ENCODE data around the gene CDA. TPM values are rescaled to one million over a fixed set of nuclear protein-coding genes. Genes with fewer than 3 reads are reported as not detected.

The CDA gene
- total RNA-seq, 1 donor from 2014 or later, result not detected

DNA sequence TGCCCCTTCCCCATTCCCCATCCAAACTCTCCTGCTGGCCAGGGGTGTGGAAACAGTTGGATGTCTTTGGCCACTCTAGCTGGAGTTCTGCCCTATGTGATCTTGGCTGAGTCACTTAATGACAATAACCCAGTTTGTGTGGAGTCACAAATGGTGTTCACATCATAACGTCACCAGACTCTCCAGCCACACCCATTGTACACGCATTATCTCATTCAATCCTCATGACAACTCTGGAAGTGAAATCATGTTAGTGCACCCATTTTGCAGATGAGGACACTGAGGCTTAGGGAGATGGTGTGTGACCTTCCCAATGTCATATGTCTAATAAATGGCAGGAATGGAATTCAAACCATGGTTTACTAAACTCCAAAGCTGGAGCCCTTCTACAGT, 1.2 kb upstream of the CDA start:
- Mint-ChIP-seq H3K9me3 (ENCODE audit: low read depth) (no peaks in the 10 kb centered on the region), H3K27ac (no peak overlapping the region), H3K36me3 (ENCODE audit: insufficient read depth) (no peaks in the 10 kb centered on the region), H3K27me3 (peaks cover 43% of the 10 kb centered on the region), H3K4me3 (ENCODE audit: low read depth) (no peak overlapping the region), H3K4me1 (ENCODE audit: low read depth) (peaks cover 12% of the 10 kb centered on the region)
- no peak for DNase-seq (ENCODE audit: low spot score, unreplicated experiment)
- TF ChIP-seq, protein P1, sequence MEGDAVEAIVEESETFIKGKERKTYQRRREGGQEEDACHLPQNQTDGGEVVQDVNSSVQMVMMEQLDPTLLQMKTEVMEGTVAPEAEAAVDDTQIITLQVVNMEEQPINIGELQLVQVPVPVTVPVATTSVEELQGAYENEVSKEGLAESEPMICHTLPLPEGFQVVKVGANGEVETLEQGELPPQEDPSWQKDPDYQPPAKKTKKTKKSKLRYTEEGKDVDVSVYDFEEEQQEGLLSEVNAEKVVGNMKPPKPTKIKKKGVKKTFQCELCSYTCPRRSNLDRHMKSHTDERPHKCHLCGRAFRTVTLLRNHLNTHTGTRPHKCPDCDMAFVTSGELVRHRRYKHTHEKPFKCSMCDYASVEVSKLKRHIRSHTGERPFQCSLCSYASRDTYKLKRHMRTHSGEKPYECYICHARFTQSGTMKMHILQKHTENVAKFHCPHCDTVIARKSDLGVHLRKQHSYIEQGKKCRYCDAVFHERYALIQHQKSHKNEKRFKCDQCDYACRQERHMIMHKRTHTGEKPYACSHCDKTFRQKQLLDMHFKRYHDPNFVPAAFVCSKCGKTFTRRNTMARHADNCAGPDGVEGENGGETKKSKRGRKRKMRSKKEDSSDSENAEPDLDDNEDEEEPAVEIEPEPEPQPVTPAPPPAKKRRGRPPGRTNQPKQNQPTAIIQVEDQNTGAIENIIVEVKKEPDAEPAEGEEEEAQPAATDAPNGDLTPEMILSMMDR (IDR thresholded peaks at IDR 0.05; ENCODE audit: unreplicated experiment), result no peak

DNA sequence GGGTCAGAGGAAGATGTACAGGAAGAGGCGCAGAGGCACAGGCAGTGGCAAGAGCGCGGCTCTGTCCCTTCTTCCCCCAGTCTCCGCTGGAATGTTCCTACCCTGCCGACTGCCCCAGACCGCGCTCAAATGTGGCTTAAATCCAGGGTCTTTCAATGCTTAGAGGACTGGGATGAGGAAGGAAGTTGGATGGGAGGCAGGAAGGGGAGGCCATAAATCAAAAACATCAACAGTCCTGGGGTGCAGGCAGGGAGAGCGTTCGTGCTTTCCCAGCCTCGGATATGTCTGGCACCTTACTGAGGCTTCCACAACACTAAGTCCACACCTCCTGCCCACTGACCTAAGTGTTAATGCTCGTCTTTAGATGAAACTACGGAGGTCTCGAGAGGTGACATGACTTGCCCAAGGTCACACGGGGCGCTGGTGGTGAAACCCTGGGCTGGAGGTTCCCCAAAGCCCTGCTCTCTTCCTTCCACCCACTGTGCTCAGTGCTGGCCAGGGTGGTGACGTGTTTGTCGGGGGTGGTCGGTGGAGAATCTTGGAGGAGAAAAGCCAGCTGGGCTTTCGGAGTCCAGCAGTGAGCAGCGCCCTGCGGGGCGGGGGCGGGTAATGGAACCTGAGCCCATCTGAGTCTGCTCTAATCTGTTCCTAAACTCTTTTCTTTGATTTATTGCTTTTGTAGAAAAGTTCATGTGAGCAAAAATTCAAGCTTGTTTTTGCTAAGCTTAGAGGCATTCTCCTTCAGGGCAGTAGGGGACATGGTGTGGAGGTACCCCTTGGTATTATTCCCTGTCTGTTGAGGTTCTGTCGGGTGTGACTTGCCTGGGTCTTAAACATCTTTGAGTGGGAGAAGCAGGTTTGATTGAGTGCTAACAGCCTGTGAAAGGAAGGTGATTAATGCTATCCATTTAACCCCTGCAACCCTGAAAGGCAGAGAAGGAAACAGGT, 708 bp downstream of the CDA start:
- H3K36me3 Mint-ChIP-seq (ENCODE audit: insufficient read depth), result no peaks in the 10 kb centered on the region
- no peak for DNase-seq (ENCODE audit: low spot score, unreplicated experiment)
- H3K4me3 Mint-ChIP-seq (ENCODE audit: low read depth), result no peak overlapping the region

DNA sequence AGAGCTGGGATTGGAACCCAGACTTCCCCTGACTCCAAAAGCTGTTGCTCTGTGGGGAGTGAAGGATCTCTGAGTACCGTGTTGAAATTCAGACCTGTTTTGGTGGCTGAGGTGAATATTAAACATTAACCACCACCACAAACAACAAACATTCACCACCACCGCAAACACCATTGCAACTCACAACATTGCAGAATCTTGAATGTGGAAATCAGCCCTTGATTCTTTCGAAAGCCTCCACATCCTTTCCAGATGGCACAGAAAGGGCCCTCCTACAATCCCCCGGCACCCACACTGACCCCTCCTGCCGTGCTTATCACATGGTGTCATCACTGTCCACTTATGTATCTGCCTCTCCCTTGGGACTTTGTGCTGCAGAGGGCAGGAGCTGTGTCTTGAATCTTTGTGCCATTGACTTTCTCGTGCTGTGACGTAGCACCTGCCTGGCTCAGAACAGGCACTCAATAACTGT, 1.4 kb downstream of the CDA start:
- Mint-ChIP-seq H3K36me3 (ENCODE audit: insufficient read depth) (no peaks in the 10 kb centered on the region), H3K27me3 (peaks cover 47% of the 10 kb centered on the region), H3K4me3 (ENCODE audit: low read depth) (no peak overlapping the region), H3K4me1 (ENCODE audit: low read depth) (peaks cover 12% of the 10 kb centered on the region), H3K9me3 (ENCODE audit: low read depth) (no peaks in the 10 kb centered on the region), H3K27ac (no peak overlapping the region)
- TF ChIP-seq, protein P1 (IDR thresholded peaks at IDR 0.05; ENCODE audit: unreplicated experiment), result no peak
- no peak for DNase-seq (ENCODE audit: low spot score, unreplicated experiment)

More for the DNA sequence above, 708 bp downstream of the CDA start:
- TF ChIP-seq, protein P1 (IDR thresholded peaks at IDR 0.05; ENCODE audit: unreplicated experiment), result no peak
- Mint-ChIP-seq H3K4me1 (ENCODE audit: low read depth) (peaks cover 12% of the 10 kb centered on the region), H3K9me3 (ENCODE audit: low read depth) (no peaks in the 10 kb centered on the region), H3K27ac (no peak overlapping the region), H3K27me3 (peaks cover 42% of the 10 kb centered on the region)

DNA sequence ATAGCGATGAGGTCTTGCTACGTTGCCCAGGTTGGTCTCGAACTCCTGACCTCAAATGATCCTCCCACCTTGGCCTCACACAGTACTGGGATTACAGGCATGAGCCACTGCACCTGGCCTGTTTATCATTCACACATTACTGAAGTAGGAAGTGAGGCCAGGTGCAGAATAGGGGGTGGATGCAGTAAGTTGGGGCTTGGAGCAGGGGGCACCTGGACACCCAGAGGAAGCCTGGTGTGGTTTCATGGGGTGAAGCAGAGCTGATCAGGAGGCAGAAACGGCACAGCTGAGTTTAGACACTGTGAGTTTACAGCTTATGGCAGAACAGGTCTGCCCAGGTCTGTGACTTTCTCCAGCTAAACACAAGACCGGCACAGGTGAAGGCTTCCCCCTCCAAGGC, 4.9 kb downstream of the CDA start:
- no peaks in the 10 kb centered on the region for H3K36me3 Mint-ChIP-seq (ENCODE audit: insufficient read depth)
- no peak for DNase-seq (ENCODE audit: low spot score, unreplicated experiment)
- TF ChIP-seq, protein P1 (IDR thresholded peaks at IDR 0.05; ENCODE audit: unreplicated experiment), result no peak
- no peak overlapping the region for H3K27ac Mint-ChIP-seq
- H3K4me3 Mint-ChIP-seq (ENCODE audit: low read depth), result no peak overlapping the region
- no peaks in the 10 kb centered on the region for H3K9me3 Mint-ChIP-seq (ENCODE audit: low read depth)
- peaks cover 40% of the 10 kb centered on the region for H3K27me3 Mint-ChIP-seq
- H3K4me1 Mint-ChIP-seq (ENCODE audit: low read depth), result peaks cover 12% of the 10 kb centered on the region

DNA sequence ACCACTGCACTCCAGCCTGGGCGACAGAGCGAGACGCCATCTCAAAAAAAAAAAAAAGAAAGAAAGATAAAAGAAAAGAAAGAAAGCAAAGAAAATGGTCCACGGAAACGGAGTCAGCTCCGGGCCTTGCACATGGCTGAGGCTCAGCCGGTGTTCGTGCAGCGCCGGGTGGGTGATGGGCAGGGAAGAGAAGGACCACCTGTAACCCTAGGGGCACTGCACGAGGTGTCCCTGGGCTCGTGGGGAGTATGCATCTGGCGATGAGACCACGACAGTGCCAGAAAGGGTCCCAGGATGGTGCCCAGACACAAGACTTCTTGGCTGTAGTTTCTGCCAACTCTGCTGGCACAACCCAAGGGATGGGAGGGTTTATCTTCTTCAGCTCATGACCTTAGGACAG, 5.8 kb downstream of the CDA start:
- H3K27me3 Mint-ChIP-seq, result peaks cover 30% of the 10 kb centered on the region
- no peak overlapping the region for H3K4me3 Mint-ChIP-seq (ENCODE audit: low read depth)
- no peak overlapping the region for H3K27ac Mint-ChIP-seq
- no peaks in the 10 kb centered on the region for H3K9me3 Mint-ChIP-seq (ENCODE audit: low read depth)
- DNase-seq (ENCODE audit: low spot score, unreplicated experiment), result no peak
- TF ChIP-seq, protein P1 (IDR thresholded peaks at IDR 0.05; ENCODE audit: unreplicated experiment), result no peak
- H3K36me3 Mint-ChIP-seq (ENCODE audit: insufficient read depth), result no peaks in the 10 kb centered on the region
- H3K4me1 Mint-ChIP-seq (ENCODE audit: low read depth), result peaks cover 7% of the 10 kb centered on the region

Data from progenitor cell of endocrine pancreas (in vitro differentiated cells).